ENCODE results near the gene ZNF266. TPM values are rescaled to one million over a fixed set of nuclear protein-coding genes. Genes with fewer than 3 reads are reported as not detected.

Gene ZNF266
- 10 to 100 TPM; 19.7 to 24.6 TPM for total RNA-seq
- polyA plus RNA-seq (2013, experiment 1 of 2), result 26.1 TPM
- 25.4 TPM for polyA plus RNA-seq (2013, experiment 2 of 2)
- long read RNA-seq, experiment 1, partial matches to known transcripts, result 1 of 6 reads
- long read RNA-seq, experiment 1, other reads (novel, unspliced or antisense), result 5 of 6 reads
- long read RNA-seq, experiment 2, partial matches to known transcripts, result 2 of 22 reads
- long read RNA-seq, experiment 2, other reads (novel, unspliced or antisense), result 19 of 22 reads
- long read RNA-seq, experiment 3, transcript ZNF266-207 (11 exons, 3,509 nt), result major isoform, 8 of 83 reads
- long read RNA-seq, experiment 3, partial matches to known transcripts, result 0 of 83 reads
- long read RNA-seq, experiment 3, other reads (novel, unspliced or antisense), result 75 of 83 reads
- long read RNA-seq, experiment 4, partial matches to known transcripts, result 2 of 3 reads
- long read RNA-seq, experiment 4, other reads (novel, unspliced or antisense), result 1 of 3 reads

GRCh38 chr19:9435279-9436268 lies at the start of gene ZNF266:
TSS of gene ZNF266 (minus strand) at chr19:9435573. CDS start at chr19:9420089, 15,484 bp downstream.
- peak within 1 kb of the TSS; percentile 93 for H3K4me3 Mint-ChIP-seq
- no peaks in the 10 kb centered on the region for H3K27me3 ChIP-seq (ENCODE audit: control insufficient read depth, insufficient read depth, low read length, poor library complexity, severe bottlenecking)
- peaks cover 25% of the 10 kb centered on the region for H3K9me3 ChIP-seq (ENCODE audit: control insufficient read depth, low read length)
- peak within 1 kb of the TSS; percentile 86 for H3K9ac ChIP-seq (ENCODE audit: extremely low read depth, low read length, poor library complexity, severe bottlenecking)
- peaks cover 32% of the 10 kb centered on the region for H3K36me3 ChIP-seq (ENCODE audit: control insufficient read depth, insufficient read depth, low read length)
- H3K27ac ChIP-seq (ENCODE audit: low read depth, low read length), result peak within 1 kb of the TSS; percentile 53
- H3K4me1 ChIP-seq (ENCODE audit: control insufficient read depth, insufficient read depth, low read length), result no peaks in the 10 kb centered on the region
- DNase-seq, result peak; percentile 96
- H3K4me3 ChIP-seq (ENCODE audit: low read length), result peak within 1 kb of the TSS; percentile 95
- H3K36me3 Mint-ChIP-seq (ENCODE audit: low read depth), result peaks cover 55% of the 10 kb centered on the region
- H3K27me3 Mint-ChIP-seq (ENCODE audit: insufficient read depth), result no peaks in the 10 kb centered on the region
- H3K27ac Mint-ChIP-seq, result peak within 1 kb of the TSS; percentile 97
- peaks cover 4% of the 10 kb centered on the region for H3K4me1 Mint-ChIP-seq
- TF ChIP-seq CTCF (conservative IDR thresholded peaks at IDR 0.05), result peak; percentile 68
- 20 to 23% methylated on average over 31 to 56 of the region's 56 CpGs for WGBS, 2 experiments (ENCODE audit: insufficient coverage in 1 of 2, insufficient read length in 1 of 2)
- H3K9me3 Mint-ChIP-seq, result peaks cover 45% of the 10 kb centered on the region

GRCh38 chr19:9485140-9485539 lies 49.8 kb upstream of the ZNF266 start:
- Mint-ChIP-seq H3K27me3 (ENCODE audit: insufficient read depth) (no peaks in the 10 kb centered on the region), H3K4me3 (no peak overlapping the region), H3K4me1 (no peaks in the 10 kb centered on the region), H3K36me3 (ENCODE audit: low read depth) (peaks cover 5% of the 10 kb centered on the region), H3K9me3 (peaks cover 93% of the 10 kb centered on the region), H3K27ac (no peak overlapping the region)
- no peak overlapping the region for H3K9ac ChIP-seq (ENCODE audit: extremely low read depth, low read length, poor library complexity, severe bottlenecking)
- H3K36me3 ChIP-seq (ENCODE audit: control insufficient read depth, insufficient read depth, low read length), result no peaks in the 10 kb centered on the region
- DNase-seq, result no peak
- H3K4me1 ChIP-seq (ENCODE audit: control insufficient read depth, insufficient read depth, low read length), result no peaks in the 10 kb centered on the region
- H3K4me3 ChIP-seq (ENCODE audit: low read length), result peak overlapping the region; percentile 38
- no peak for TF ChIP-seq CTCF (conservative IDR thresholded peaks at IDR 0.05)
- H3K27me3 ChIP-seq (ENCODE audit: control insufficient read depth, insufficient read depth, low read length, poor library complexity, severe bottlenecking), result no peaks in the 10 kb centered on the region
- no peak overlapping the region for H3K27ac ChIP-seq (ENCODE audit: low read depth, low read length)
- H3K9me3 ChIP-seq (ENCODE audit: control insufficient read depth, low read length), result peaks cover 52% of the 10 kb centered on the region
- 69 to 77% methylated on average over 2 of the region's 2 CpGs for WGBS, 2 experiments (ENCODE audit: insufficient coverage in 1 of 2, insufficient read length in 1 of 2)

GRCh38 chr19:9474975-9475374 lies 39.6 kb upstream of the ZNF266 start:
- Histone ChIP-seq H3K27ac (ENCODE audit: low read depth, low read length) (no peak overlapping the region), H3K4me3 (ENCODE audit: low read length) (no peak overlapping the region), H3K9ac (ENCODE audit: extremely low read depth, low read length, poor library complexity, severe bottlenecking) (no peak overlapping the region), H3K9me3 (ENCODE audit: control insufficient read depth, low read length) (peaks cover 87% of the 10 kb centered on the region), H3K36me3 (ENCODE audit: control insufficient read depth, insufficient read depth, low read length) (no peaks in the 10 kb centered on the region), H3K4me1 (ENCODE audit: control insufficient read depth, insufficient read depth, low read length) (no peaks in the 10 kb centered on the region), H3K27me3 (ENCODE audit: control insufficient read depth, insufficient read depth, low read length, poor library complexity, severe bottlenecking) (no peaks in the 10 kb centered on the region)
- Mint-ChIP-seq H3K27me3 (ENCODE audit: insufficient read depth) (no peaks in the 10 kb centered on the region), H3K9me3 (peaks cover 95% of the 10 kb centered on the region), H3K27ac (no peak overlapping the region), H3K36me3 (ENCODE audit: low read depth) (no peaks in the 10 kb centered on the region), H3K4me1 (no peaks in the 10 kb centered on the region), H3K4me3 (no peak overlapping the region)
- no peak for TF ChIP-seq CTCF (conservative IDR thresholded peaks at IDR 0.05)
- no peak for DNase-seq
